Activated T-helper 1 cell treated with anti-CD3 and anti-CD28 coated beads, Interleukin-2, amount 50 U/mL, for 16 hours (primary cell): Measurements from ENCODE around the gene ANKS6.

Experiments used
- DNase-seq, 2 donors: peaks; one replicate each; pipeline ENCODE4 v3.0.0-alpha.2; 2020; ENCODE audit warnings: low read depth in 1 of 2, low spot score in 1 of 2

Gene ANKS6

GRCh38 chr9:98738741-98739140 is 57.6 kb downstream of the ANKS6 start:
- DNase-seq, result no peak

GRCh38 chr9:98736226-98736625 is 60.1 kb downstream of the ANKS6 start:
- no peak for DNase-seq

GRCh38 chr9:98732801-98733200 is 63.6 kb downstream of the ANKS6 start:
- no peak for DNase-seq

- no peak for DNase-seq
Measured at GRCh38 chr9:98732091-98732490, 64.3 kb downstream of the ANKS6 start.

GRCh38 chr9:98730871-98731270 is 65.5 kb downstream of the ANKS6 start:
- DNase-seq, result no peak

- no peak for DNase-seq
Measured at GRCh38 chr9:98728500-98728899, 67.9 kb downstream of the ANKS6 start.

- no peak for DNase-seq
Measured at GRCh38 chr9:98727428-98727827, 68.9 kb downstream of the ANKS6 start.

GRCh38 chr9:98726735-98727134 is 69.6 kb downstream of the ANKS6 start:
- no peak for DNase-seq

GRCh38 chr9:98724810-98725530 is 71.4 kb downstream of the ANKS6 start:
- DNase-seq, result no peak

GRCh38 chr9:98721643-98722042 is 74.7 kb downstream of the ANKS6 start:
- DNase-seq, result no peak

- no peak for DNase-seq
Measured at GRCh38 chr9:98720402-98720801, 76.0 kb downstream of the ANKS6 start.

- DNase-seq, result no peak
Measured at GRCh38 chr9:98719055-98719454, 77.3 kb downstream of the ANKS6 start.

GRCh38 chr9:98714833-98715232 is 81.5 kb downstream of the ANKS6 start:
- DNase-seq, result no peak

- DNase-seq, result no peak
Measured at GRCh38 chr9:98712987-98713386, 83.4 kb downstream of the ANKS6 start.

- no peak for DNase-seq
Measured at GRCh38 chr9:98709968-98710965, 86.1 kb downstream of the ANKS6 start.

- DNase-seq, result no peak
Measured at GRCh38 chr9:98708933-98709911, 87.1 kb downstream of the ANKS6 start, which contains the start of gene GABBR2. TSS of gene GABBR2 (minus strand) at chr9:98708935. CDS start at chr9:98708737, 198 bp downstream.

- DNase-seq, result no peak
Measured at GRCh38 chr9:98708103-98708932, 88.0 kb downstream of the ANKS6 start.

- no peak for DNase-seq
Measured at GRCh38 chr9:98707166-98708102, 88.9 kb downstream of the ANKS6 start.

- no peak for DNase-seq
Measured at GRCh38 chr9:98706651-98707165, 89.6 kb downstream of the ANKS6 start.
